Inferior parietal cortex (tissue), 1 donor: Measurements from ENCODE around the gene CFAP20.

ENCODE experiments used
- DNase-seq: peaks from one replicate; pipeline ENCODE4 v3.0.0-alpha.2; 2016; ENCODE audit errors: extremely low spot score

Gene CFAP20

GRCh38 chr16:58124601-58124915 is 4.6 kb downstream of the CFAP20 start:
- no peak for DNase-seq

- DNase-seq, result no peak
Observed at GRCh38 chr16:58123896-58124600, 5.1 kb downstream of the CFAP20 start.

- DNase-seq, result no peak
Observed at GRCh38 chr16:58121132-58121531, 8.0 kb downstream of the CFAP20 start.

- no peak for DNase-seq
Observed at GRCh38 chr16:58120234-58120633, 8.9 kb downstream of the CFAP20 start.

GRCh38 chr16:58119509-58119845 is 9.7 kb downstream of the CFAP20 start:
- DNase-seq, result no peak

- DNase-seq, result no peak
Observed at GRCh38 chr16:58118801-58119508, 10.2 kb downstream of the CFAP20 start.

GRCh38 chr16:58116529-58116928 is 12.7 kb downstream of the CFAP20 start:
- DNase-seq, result no peak

GRCh38 chr16:58116081-58116480 is 13.1 kb downstream of the CFAP20 start:
- DNase-seq, result no peak

GRCh38 chr16:58114827-58115825 is 14.1 kb downstream of the CFAP20 start:
- DNase-seq, result no peak

GRCh38 chr16:58111302-58111627 is 17.9 kb downstream of the CFAP20 start:
- no peak for DNase-seq

- no peak for DNase-seq
Observed at GRCh38 chr16:58110571-58111301, 18.4 kb downstream of the CFAP20 start.

GRCh38 chr16:58109881-58110280 is 19.3 kb downstream of the CFAP20 start:
- no peak for DNase-seq

GRCh38 chr16:58109330-58109729 is 19.9 kb downstream of the CFAP20 start:
- no peak for DNase-seq

GRCh38 chr16:58107709-58108108 is 21.5 kb downstream of the CFAP20 start:
- DNase-seq, result no peak

GRCh38 chr16:58107228-58107627 is 22.0 kb downstream of the CFAP20 start:
- no peak for DNase-seq

GRCh38 chr16:58105631-58106030 is 23.6 kb downstream of the CFAP20 start:
- DNase-seq, result no peak

GRCh38 chr16:58102665-58103392 is 26.4 kb downstream of the CFAP20 start:
- no peak for DNase-seq

- no peak for DNase-seq
Observed at GRCh38 chr16:58099956-58100300, 29.3 kb downstream of the CFAP20 start.

- DNase-seq, result no peak
Observed at GRCh38 chr16:58099097-58099955, 29.9 kb downstream of the CFAP20 start.
